Limb (tissue), 2 donors: ENCODE measurements around the gene EXOC3.
"Not testable (repeated sequence)": the region's sequence is repeated elsewhere in the genome, so short reads cannot be mapped to it uniquely, and the experiment has no call there.

Source experiments
- DNase-seq, 2 donors: peaks; one replicate each; pipeline ENCODE4 v3.0.0-alpha.2; 2016; ENCODE audit errors: extremely low spot score in 2 of 2

EXOC3 gene

DNA sequence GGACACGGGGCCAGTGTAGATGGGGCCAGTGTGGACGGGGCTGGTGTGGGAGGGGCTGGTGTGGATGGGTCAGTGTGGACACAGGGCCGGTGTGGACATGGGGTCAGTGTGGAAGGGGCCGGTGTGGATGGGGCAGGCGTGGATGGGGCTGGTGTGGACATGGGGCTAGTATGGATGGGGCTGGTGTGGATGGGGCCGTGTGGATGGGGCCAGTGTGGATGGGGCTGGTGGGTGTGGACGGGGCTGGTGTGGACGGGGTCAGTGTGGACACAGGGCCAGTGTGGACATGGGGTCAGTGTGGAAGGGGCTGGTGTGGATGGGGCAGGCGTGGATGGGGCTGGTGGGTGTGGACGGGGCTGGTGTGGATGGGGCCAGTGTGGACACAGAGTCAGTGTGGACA is 57.5 kb downstream of the EXOC3 start:
- DNase-seq, result no peak

DNA sequence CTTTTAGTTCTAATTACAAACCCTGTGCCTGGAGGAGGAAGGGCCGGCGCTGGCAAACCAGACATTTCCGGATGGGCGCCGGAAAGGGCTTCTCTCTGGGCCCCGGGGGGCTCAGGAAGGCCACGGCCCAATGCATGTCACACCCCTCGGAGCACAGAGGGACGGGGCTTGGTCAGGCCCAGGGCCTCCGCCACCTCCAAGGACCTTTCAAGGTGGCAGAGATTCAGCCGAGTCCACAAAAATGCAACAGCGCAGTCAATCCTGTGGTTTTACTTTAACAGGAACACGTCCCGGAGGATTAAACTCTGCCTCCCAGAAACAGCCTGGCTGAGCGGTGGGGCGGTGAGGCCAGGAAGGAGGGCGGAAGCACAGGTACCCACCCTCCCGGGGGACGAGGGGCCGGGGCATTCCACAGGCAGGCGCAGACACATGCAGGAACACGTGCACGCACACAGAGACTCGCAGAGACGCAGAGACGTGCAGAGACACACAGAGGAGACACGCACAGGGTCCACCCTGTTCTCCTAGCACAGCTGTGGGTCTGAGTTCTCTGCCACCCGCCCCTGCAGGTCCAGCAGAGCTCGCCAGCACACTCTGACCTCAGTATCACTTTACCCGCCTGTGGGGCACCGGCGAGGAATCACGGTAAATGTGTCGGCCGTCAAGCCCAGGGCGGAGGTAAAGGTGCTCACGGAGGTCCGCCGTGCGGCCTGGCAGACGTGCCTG is 58.3 kb downstream of the EXOC3 start:
- no peak for DNase-seq

DNA sequence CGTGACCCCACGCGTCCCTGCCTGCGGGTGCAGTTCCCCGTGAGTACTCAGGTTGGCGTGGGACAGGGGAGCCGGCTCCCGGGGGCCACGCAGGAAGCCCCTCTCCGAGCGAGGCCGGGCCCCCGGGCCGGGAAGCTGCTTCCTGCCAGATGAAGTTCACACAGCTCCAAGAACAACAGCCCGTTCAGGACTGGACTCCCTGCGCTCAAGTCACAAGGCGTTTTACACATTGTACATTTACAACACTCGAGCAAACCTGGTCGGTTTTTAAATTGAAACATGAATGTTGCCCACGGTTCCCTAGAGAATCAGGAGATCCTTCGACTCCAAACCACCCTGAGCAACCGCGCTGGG is 58.8 kb downstream of the EXOC3 start:
- peak in 1 of 2 donors; percentile 15 for DNase-seq

DNA sequence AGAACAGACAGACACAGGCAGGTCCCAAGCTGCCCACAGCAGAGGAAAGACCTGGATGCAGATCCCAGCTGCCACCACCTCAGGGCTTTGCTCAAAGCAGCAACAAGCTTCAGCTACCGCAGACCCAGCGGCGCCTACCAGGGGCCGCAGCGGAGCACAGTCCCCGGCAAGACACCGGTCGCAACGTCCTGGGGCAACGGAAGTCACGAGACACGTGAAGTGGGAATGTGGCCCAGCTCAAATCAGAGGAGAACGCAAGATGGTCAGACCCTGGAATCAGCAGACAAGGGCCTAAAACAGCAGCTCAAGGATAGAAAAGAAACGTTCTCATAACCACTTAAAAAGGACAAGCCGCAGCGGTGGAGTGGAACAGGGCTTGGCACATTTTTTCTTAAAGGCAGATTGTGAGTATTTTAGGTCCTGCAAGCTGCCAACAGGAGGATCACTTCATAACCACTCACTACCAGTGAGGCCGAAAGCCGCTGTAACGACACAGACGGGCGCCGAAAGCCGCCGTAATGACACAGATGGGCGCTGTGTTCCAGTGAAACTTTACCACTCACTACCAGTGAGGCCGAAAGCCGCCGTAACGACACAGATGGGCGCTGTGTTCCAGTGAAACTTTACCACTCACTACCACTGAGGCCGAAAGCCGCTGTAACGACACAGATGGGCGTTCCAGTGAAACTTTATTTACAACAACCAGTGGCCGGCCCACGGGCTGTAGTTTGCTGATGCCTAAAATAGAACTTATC is 59.5 kb downstream of the EXOC3 start:
- DNase-seq, result no peak

DNA sequence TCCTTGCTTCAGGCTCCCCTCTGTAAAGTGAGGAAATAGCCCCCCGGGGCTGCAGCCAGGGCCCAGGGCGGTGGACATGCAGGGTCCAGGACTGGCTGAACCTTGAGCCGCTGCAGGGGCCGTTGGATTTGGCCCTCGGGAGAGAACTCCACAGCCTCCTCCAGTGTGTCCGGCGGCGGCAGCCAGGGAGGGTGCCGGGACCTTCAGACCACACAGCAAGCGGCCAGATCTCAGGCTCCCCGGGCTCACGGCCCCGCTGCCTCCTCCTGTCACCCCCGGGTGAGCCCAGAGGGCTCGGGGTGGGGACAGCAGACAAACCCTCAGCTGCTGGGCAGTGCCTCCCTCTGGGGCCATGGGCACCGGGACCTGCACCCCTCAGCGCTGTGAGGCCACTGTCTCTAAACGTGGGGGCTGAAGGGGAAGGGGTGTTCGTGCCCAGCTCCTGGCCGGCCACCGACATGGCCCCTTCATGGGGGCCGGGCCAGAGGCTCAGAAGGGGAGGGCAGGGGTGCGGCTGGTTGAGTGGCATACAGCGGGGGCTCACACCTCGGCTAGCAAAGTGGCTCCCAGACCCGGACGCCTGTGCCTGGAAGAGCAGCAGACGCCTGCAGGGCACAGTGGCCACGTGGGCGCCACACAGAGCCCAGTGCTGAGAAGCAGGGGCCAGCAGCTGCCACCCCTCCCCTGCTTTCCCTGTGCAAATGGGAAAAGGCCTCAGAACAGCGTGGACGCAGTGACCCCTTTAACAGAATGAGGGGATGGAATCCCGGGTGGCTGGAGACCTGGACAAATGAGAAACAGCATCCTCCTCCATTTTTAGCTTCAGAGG is 61.6 kb downstream of the EXOC3 start:
- DNase-seq, result no peak

DNA sequence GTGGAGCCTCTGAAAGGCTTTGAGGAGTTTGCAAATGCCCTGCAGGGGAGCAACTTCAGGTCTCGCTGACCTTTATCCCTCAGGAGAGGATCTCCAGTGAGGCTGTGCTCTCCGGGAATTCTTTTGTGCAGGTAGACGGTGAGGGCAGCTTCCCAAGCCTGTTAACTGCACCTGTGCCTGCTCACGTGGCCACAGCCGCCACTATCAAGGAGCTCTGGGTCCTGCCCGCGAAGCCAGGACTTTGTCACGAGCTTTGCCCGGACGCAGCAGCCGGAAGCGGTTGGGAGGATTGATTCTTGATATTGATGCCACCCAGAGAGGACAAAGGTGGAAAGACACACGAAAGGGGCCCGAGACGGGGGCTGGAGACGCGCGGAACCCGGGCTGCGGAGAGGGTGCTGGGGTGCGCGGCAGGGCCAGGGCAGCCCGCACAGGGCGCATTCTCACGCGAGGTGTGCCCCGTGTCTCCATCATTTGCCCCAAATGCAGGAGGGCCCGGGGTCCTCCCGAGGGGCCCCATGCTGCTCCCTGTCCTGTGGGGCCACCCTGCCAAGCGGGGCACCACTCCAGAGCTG is 63.1 kb downstream of the EXOC3 start:
- DNase-seq, result no peak

- not testable (repeated sequence) for DNase-seq
Measured at GRCh38 chr5:507986-508575, 65.1 kb downstream of the EXOC3 start.

DNA sequence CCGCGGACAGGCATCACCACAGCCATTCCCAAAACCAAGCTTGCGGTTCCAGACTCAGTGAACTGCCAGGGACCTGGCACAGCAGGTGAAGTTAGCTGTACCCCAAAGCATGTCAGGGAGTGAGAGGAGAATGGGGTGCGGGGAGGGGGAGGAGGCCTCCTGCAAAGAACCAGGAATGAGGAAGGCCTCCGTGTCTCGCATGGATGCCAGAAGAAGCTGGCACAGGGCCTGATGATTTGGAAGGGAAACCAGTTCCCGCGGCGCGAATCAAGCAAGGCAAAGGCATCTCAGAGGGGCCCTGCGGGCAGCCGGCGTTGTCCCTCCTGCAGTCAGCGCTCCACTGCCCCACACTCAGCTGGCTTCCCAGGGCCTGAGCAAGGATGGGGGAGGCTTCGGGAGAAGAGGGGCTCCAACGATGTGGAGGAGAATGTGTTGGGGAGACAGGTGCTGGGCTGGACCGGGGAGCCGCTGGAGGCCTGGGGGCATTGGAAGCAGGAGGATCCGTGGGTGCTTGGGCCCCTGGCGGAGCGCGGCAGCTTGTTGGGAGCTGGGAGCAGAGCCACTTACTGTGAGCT is 66.7 kb downstream of the EXOC3 start:
- no peak for DNase-seq

GRCh38 chr5:510521-510920 is 67.5 kb downstream of the EXOC3 start:
- DNase-seq, result no peak

GRCh38 chr5:511476-511875 is 68.5 kb downstream of the EXOC3 start:
- no peak for DNase-seq

DNA sequence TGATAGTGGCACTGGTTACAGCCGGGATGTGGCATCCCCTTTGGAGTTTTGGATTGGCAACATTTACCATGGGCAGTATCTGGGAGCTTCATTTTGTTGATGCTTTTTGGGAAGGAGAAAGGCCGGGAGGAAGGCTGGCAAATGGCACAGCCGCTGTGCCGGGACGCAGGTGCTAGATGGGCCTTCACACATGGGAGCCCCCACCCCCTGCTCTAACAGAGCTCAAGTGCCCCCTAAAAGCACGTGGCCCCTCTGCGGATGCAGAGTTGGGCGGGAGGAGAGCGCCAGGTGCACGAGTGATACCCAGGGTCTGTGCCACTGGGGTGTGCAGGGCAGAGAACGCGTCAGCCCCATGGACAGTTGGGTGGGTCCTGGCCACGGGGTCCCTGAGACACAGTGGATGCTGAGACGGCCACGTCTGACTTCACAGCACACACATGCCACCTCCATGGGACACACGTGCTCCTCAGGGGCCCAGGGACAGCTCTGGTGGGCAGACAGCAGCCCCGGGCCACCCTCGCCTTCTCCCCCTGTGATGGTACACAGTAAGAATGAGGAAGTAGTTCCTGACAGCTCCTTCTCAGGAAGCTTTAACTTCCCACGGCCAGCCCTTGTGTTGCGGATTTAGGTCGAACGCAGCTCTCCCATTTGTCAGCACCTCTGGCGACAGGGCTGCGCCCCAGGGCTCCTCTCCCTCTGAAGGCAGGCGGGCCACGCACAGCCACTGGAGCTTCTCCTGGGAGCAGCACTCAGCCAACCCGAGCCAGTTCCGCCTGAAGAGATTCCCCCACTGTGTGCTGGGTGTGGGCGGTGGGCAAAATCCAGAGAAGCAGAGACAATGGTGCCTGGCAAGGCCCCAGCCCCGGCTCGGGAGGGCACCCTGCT is 70.5 kb downstream of the EXOC3 start:
- no peak for DNase-seq

DNA sequence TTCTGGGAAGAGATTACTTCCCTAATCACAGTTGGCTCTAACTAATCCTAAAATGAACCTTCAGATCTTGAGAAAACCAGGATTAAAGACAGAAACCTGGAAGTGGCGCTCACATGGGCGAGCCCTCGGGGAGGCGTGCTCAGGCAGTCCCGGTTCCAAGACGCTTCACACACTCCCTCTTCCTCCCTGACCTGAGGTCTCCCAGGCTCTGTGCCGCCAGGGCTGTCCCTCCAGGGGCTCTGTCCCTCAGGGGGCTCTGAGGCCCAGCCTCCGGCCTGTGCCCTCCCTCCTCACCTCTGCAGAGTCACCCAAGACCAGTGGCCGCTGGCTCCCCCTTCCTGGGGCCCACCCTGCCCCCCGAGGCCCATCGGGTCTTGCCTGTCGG is 71.1 kb downstream of the EXOC3 start:
- no peak for DNase-seq

DNA sequence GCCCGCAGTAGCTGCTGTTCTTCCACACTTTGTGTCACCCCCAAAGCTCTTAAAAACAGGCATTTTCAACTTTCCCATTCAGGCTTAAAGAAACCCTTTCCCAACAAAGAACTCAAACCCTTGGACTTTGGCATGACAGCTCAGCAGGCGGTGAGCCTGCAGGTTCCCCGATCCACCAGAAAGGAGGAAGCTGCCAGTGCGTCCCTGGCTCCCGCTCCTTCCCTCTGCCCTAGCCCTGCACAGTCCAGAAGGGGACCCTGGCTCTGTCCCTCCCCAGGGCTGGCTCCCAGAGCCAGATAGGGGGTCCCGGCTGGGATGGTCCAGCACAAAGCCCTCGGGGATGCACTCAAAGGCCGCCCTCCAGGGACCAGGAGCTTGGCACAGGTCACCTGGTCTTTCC is 71.7 kb downstream of the EXOC3 start:
- DNase-seq, result no peak

- no peak for DNase-seq
Measured at GRCh38 chr5:515273-515836, 72.4 kb downstream of the EXOC3 start.

DNA sequence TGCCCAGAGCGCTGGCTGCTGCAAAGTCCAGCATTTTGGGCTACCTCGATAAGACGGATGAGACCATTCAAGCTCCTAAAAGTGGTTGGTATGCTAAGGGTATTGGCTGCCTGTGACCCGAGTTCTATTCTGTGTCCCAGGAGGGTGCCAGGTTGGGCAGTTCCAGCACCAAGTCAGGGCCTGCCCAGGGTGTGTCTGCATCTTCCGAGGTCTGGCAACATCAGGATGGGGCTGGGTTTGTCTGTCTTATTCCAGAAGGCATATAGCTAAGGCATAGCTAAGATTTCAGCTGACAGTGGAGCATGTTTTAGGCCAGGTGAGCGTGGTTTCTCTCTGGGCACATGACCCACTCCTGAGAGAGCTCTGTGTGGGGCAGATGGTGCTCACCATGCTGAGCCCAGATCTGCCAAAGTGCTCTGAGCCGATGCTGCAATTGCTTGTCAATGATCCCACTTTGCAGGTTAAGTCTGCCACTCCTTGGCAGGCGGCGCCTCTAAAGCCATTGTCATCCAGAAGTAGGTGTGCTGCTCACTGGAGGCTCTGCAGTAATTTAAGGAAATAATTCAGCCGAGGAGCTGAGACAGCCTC is 73.5 kb downstream of the EXOC3 start:
- no peak for DNase-seq
